ELR (cell line): ENCODE measurements around the gene ATXN1.

Experiments
- DNase-seq: peaks from one replicate; pipeline ENCODE4 v3.0.0-alpha.2; 2015; ENCODE audit warnings: low read depth

ATXN1 gene

GRCh38 chr6:16762268-16762549, 949 bp upstream of the ATXN1 start:
- peak; percentile 73 for DNase-seq

DNA sequence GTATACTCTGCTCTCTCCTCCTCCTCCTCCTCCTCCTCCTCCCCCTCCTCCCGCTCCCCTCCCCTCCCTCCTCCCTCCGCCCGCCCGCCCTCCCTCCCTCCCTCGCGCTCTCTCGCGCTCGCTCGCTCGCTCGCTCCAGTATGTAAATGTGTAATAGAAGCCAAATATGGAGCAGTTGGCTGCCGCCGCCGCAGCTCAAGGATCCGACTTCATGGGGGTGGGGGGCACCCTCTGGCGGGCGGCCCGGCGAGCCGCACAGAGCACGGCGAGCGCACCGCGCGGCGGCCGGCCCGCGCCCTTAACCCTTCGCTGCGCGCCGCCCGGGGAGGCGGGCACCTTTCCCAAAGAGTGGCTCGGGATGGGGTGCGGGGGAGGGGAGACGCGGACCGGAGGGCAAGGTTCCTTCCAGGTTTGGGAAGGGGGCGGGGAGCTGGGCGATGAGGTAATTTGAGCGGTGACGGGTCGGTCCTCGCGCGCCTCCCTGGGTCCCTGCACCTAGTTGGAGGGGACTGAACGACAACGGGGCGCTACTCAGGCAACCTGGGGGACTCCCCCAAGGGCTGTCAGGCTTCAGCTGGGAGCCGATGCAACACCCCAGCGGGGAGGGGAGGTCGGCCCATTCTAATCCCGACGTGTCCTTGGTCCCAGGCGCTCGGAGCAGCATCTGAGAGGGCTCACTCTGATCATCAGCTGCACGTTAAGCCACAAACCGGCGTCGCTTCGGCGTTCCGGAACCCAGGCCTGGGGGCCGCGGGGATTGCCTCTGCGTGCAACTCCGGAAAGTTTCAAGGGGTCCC, 409 bp upstream of the ATXN1 start:
- DNase-seq, result peak; percentile 94

DNA sequence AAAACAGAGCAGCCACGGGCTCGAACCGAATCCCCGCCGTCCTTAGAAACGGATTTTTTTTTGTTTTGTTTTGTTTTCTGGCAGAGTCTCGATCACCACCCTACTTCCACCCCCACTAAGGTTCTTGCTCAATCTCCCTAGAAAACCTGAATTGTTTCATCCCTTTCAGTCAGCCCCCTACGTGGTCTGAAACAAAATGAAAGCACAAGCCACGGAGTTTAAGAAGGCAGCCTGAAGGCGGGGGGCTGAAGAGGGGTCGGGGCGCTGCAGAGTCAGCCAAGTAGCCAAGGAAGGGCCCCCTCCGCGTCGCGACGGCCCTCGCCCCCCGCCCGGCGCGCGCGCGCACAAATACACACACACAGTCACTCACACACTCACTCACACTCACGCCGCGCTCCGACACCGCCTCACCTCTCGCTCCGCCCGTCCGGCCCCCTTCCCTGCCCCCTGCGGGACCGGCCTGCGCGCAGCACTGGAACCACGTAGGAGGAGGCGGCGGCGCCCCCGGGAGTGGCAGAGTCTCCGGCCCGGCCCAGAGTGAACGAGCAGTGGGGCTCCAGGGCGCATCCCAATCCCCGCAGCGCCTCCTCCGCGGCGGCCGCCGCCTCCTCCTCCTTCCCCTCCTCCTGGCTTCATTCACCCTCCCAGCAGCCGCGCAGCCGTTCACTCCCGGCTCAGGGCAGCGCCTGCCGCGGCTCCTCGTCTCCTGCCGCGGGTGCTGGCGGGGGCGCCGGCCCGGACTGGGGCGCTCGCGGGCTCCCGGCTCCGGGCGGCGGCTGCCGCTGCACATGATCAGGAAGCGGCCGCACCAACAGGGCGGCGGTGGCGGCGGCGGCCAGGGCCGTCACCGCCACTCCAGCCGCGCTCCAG, 1.4 kb downstream of the ATXN1 start:
- DNase-seq, result peak; percentile 92

DNA sequence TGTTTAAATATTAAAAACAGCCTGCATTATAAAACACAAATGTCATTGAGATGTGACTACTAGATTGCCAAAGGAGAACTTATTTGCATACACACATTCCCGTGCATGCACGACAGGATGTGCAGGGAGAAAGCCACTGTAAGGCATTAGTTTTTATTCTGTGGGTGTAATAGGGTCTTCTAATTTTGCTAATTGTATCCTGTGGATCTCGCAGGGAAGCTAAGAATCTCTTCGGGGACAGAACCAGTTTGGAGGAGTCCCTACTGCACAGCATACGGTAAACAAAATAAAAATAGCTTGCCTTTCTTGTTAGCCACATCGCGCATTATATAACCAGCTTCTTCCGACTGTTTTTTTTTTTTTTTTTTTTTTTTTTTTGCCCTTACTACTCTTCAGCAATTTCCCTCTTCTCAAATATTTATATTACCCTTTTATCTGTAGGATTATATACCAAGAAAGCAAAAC, 2.0 kb downstream of the ATXN1 start:
- DNase-seq, result peak; percentile 61

- DNase-seq, result no peak
Measured at GRCh38 chr6:16758163-16758975, 2.9 kb downstream of the ATXN1 start.

DNA sequence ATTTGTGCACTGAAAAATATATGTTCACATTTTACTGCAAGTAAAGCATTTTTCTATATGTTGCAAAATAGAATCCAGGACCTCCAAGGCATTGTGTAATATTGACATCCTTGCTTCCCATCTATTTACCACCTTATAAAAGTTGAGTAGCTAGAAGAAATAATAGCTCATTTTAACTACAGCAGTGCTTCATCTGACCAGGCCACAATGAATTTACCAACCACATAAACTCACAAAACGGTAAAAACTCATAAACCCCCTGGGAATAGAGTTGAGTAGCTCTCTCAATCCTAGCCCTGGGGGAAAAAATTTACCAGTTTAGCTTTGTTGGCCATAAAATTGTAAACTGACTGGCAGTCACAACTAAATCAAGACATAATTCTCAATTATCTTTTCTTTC, 3.9 kb downstream of the ATXN1 start:
- DNase-seq, result no peak

- DNase-seq, result no peak
Measured at GRCh38 chr6:16756660-16757255, 4.5 kb downstream of the ATXN1 start.

DNA sequence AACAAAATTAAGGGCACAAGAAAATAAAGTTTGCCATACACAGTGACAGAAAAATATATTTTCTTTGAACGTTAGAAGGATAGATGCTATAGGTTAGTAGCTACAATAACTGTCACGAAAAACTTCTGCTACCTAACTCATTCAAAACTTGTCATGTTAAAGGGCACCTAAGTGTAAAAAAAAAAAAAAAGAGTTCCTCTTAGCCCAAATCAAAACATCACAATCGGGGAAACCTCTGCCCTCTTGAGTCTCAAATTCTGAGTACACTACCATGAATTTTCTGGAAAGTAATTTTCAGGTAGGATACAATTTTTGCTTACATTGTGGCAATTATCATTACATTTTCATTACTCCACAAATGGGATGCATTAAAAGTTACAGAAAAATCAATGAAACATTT, 5.7 kb downstream of the ATXN1 start:
- DNase-seq, result no peak

DNA sequence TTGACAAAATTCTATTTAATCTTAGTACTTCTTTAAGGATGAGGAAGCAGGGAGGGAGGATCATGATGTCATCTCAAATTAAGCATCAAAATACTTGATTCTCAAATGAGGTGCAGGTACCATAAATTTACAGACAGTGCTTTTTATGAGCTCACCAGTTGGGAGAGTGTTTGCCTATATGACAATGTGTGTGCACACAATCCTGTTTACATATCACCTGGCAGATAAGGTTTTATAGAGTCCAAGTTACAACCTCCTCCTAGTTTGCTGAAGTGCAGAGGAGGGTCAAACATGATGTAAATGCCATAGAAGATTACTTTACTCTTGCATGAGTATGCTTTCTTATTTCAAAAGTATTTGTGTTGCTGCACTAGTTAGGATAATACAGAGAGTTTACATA, 6.4 kb downstream of the ATXN1 start:
- no peak for DNase-seq

DNA sequence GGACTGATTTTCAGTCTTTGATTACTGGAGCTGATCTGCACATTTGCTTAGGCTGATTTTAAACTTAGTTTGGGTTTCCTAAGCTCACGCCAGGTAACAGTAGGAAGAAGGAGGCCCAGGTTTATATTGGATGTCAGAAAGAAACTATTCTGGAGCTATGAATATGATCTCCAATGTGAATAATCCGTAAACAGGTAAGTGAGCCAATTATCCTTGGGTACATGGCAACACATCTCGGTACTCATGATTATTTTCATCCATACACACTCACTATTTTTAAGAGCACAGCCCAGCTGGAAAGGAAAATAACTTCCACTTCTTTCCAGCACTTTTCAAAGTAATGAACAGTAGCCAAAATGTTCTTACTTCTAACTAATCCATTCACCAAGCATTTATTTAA, 7.0 kb downstream of the ATXN1 start:
- DNase-seq, result no peak

GRCh38 chr6:16753341-16753740, 7.9 kb downstream of the ATXN1 start:
- no peak for DNase-seq

- peak; percentile 97 for DNase-seq
Measured at GRCh38 chr6:16752206-16752866, 8.9 kb downstream of the ATXN1 start.

DNA sequence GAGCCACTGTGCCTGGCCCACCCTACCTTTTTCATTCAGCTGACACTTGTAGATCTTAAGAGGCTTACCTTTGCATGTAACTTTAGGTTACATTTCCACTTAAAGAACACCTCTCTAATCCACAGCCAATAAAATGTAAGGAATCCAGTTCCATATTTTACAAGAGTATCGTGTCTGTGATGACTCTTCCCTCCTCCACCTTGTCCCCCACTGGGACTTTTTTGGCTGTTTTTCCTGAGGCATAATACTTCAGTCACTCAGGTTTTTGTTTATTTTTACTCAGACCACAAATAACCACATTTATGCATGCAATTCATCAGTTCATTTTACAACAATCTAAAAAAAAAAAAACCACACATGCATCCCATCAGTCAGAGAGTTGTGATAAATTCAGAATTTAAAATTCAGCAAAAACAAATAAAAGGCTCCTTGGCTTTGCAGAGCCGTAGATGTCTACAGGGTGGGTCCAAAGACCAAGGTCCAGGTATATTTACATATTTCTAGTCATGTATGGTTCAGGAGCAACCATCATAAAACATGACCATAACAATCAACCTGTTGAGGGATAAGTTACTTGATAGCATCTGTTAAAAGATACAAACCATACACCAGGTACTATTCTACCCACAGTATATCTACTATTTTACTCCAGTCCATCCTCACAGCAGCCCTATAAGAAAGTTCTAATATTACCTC, 9.9 kb downstream of the ATXN1 start:
- peak; percentile 92 for DNase-seq

- no peak for DNase-seq
Measured at GRCh38 chr6:16750566-16750965, 10.7 kb downstream of the ATXN1 start.

DNA sequence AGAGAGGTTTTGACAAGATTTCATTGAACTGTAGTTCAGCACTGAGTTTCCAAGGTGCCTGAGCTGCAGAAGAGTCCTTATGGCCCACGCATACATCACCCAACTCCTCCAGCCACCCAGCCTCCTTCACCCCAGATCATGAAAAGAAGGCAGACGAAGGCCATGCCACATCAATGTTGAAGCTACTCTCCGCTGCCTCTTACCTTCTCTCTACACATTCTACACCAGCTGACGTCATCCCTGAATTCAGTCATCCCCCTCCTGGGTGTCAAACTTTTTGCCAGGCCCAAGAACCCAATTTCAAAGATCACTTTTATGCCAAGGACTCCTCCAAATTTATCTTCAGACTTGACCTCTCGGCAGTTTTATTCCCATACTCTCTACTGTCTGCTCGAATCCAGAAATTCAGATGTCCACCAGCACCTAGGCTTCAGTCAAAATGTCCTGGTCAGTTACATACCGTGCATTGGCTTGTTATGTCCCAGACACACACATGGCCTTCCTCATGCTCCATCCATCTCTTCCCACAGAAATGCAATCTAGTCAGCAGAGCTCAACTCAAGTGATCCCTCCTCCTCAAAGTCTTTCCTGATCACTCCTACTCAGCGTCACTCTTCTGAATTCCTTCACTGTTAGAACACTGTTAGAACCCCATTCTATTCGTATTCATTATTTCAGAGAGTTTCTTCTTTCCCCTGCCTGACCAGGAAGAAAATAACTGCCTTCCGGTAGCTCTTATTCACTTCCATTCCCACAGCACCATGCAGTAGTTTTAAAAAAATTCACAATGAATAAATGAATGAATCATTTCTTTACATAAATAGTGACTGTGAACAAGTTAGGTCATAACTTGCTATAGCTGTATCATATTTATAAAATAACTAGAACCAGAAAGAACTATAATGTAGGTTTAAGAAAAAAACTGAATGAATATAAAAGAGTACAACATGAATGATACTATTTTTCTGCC, 11.5 kb downstream of the ATXN1 start:
- peak; percentile 71 for DNase-seq

- no peak for DNase-seq
Measured at GRCh38 chr6:16748025-16748319, 13.3 kb downstream of the ATXN1 start.

- peak; percentile 89 for DNase-seq
Measured at GRCh38 chr6:16747232-16748024, 13.8 kb downstream of the ATXN1 start.

DNA sequence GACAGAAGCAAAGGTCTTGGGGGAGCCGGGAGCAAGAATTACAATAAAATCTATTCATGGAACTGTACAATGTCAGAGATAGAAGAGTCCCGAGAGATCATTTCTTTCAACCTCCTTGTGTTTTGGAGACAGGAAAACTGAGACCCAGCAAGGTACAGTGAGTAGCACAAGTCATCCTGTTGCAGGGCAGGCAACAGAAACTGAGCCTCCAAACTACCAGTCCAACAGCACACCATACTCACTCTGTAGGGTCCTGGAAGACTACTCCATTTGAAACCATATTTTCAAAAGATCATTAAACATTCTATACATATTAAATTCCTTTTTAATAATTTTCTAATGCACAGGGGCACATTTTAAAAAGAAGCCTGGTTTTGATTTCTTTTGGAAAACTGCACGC, 14.4 kb downstream of the ATXN1 start:
- DNase-seq, result no peak

DNA sequence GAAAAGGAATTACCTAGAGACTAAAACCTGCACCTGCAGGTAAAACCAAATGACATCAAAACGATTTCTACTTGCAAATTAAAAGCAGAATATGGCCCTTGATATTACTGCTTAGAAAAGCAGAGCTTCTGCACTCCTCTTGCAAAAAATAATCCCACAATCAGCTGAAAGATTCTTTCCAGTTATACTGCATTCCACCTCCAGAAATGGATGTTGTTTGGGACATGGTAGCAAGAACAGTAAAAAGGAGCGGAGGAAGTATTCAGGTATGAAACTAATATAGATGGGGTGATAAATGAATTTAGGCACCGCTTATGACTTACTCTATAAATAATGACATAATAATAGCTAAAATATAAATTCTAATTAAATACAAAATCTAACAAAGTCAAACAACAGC, 14.9 kb downstream of the ATXN1 start:
- DNase-seq, result no peak
